Liver (tissue), 9 donors: ENCODE measurements around the gene TEX2. TPM values are rescaled to one million over a fixed set of nuclear protein-coding genes. Genes with fewer than 3 reads are reported as not detected.
A peak's percentile ranks its signal among the peaks of the same experiment; 100 is the strongest.

Experiments used
- DNase-seq: peaks from one replicate; pipeline ENCODE4 v3.0.0-alpha.2; 2017; ENCODE audit warnings: low spot score
- H3K27ac ChIP-seq, 2 donors: one replicate each; pipeline ENCODE4 v1.7.0; 2013; ENCODE audit warnings: inconsistent platforms in 2 of 2, low read length in 2 of 2, control low read depth in 1 of 2, low read depth in 1 of 2, mild to moderate bottlenecking in 1 of 2
- H3K27me3 ChIP-seq, 4 donors: one replicate each; pipeline versions ENCODE4 v1.6.1 to v1.7.0; 2013; ENCODE audit warnings: low read length in 3 of 4, inconsistent platforms in 1 of 4, mild to moderate bottlenecking in 1 of 4, moderate library complexity in 1 of 4; ENCODE audit not compliant: control insufficient read depth in 4 of 4, insufficient read depth in 4 of 4
- H3K36me3 ChIP-seq, 4 donors: one replicate each; pipeline versions ENCODE4 v1.6.1 to v1.7.0; 2013; ENCODE audit warnings: low read length in 3 of 4, mild to moderate bottlenecking in 3 of 4, low read depth in 1 of 4, moderate library complexity in 1 of 4; ENCODE audit not compliant: control insufficient read depth in 4 of 4, insufficient read depth in 3 of 4
- H3K4me1 ChIP-seq, 4 donors: one replicate each; pipeline versions ENCODE4 v1.6.1 to v1.7.0; 2013; ENCODE audit warnings: low read length in 3 of 4, mild to moderate bottlenecking in 3 of 4, moderate library complexity in 1 of 4; ENCODE audit not compliant: control insufficient read depth in 4 of 4, insufficient read depth in 4 of 4
- H3K4me3 ChIP-seq, 3 donors: one replicate each; pipeline versions ENCODE4 v1.6.1 to v1.7.0; 2013; ENCODE audit warnings: low read length in 3 of 3, control low read depth in 1 of 3, low read depth in 1 of 3, mild to moderate bottlenecking in 1 of 3
- H3K9ac ChIP-seq, 2 donors: one replicate each; pipeline ENCODE4 v1.7.0; 2013; ENCODE audit warnings: low read length in 2 of 2, mild to moderate bottlenecking in 2 of 2, moderate library complexity in 2 of 2, control low read depth in 1 of 2, low read depth in 1 of 2
- H3K9me3 ChIP-seq, 4 donors: one replicate each; pipeline versions ENCODE4 v1.6.1 to v1.7.0; 2013; ENCODE audit warnings: low read length in 3 of 4; ENCODE audit not compliant: control insufficient read depth in 4 of 4
- EGR1 ChIP-seq, 2 donors: IDR thresholded peaks; 2 replicates each; pipeline ENCODE4 v1.6.1; 2016 to 2018; ENCODE audit warnings: antibody characterized with exemption in 2 of 2, low read depth in 2 of 2
- FOXA1 ChIP-seq: IDR thresholded peaks from 2 replicates; pipeline ENCODE4 v1.6.1; 2016; ENCODE audit warnings: antibody characterized with exemption
- FOXA2 ChIP-seq: IDR thresholded peaks from 2 replicates; pipeline ENCODE4 v1.6.1; 2016; ENCODE audit warnings: antibody characterized with exemption
- GABPA ChIP-seq, 2 donors: IDR thresholded peaks in 1 of 2; conservative IDR thresholded peaks in 1 of 2; 2 replicates each; pipeline ENCODE4 v1.6.1; 2016; ENCODE audit warnings: antibody characterized with exemption in 2 of 2, mild to moderate bottlenecking in 1 of 2, moderate library complexity in 1 of 2
- HNF4A ChIP-seq, 2 donors: conservative IDR thresholded peaks; 2 replicates each; pipeline ENCODE4 v1.6.1; 2016; ENCODE audit warnings: antibody characterized with exemption in 2 of 2, mild to moderate bottlenecking in 2 of 2
- HNF4G ChIP-seq: IDR thresholded peaks from 2 replicates; pipeline ENCODE4 v1.6.1; 2016; ENCODE audit warnings: antibody characterized with exemption
- JUND ChIP-seq, 2 donors: IDR thresholded peaks; 2 replicates each; pipeline ENCODE4 v1.6.1; 2016; ENCODE audit warnings: antibody characterized with exemption in 2 of 2
- MAX ChIP-seq: IDR thresholded peaks from 2 replicates; pipeline ENCODE4 v1.6.1; 2016; ENCODE audit warnings: antibody characterized with exemption
- NR2F2 ChIP-seq: IDR thresholded peaks from 2 replicates; pipeline ENCODE4 v1.6.1; 2016; ENCODE audit warnings: antibody characterized with exemption
- RAD21 ChIP-seq, 2 donors: IDR thresholded peaks; 2 replicates each; pipeline ENCODE4 v1.6.1; 2016; ENCODE audit warnings: antibody characterized with exemption in 2 of 2, mild to moderate bottlenecking in 2 of 2
- REST ChIP-seq: IDR thresholded peaks from 2 replicates; pipeline ENCODE4 v1.6.1; 2016; ENCODE audit warnings: antibody characterized with exemption, mild to moderate bottlenecking
- RXRA ChIP-seq, 2 donors: IDR thresholded peaks; 2 replicates each; pipeline ENCODE4 v1.6.1; 2017 to 2018; ENCODE audit warnings: antibody characterized with exemption in 2 of 2, mild to moderate bottlenecking in 1 of 2
- SP1 ChIP-seq: IDR thresholded peaks from 2 replicates; pipeline ENCODE4 v1.6.1; 2018; ENCODE audit warnings: antibody characterized with exemption, mild to moderate bottlenecking
- TAF1 ChIP-seq: conservative IDR thresholded peaks from 2 replicates; pipeline ENCODE4 v1.6.1; 2016; ENCODE audit warnings: antibody characterized with exemption, mild to moderate bottlenecking
- YY1 ChIP-seq: IDR thresholded peaks from 2 replicates; pipeline ENCODE4 v1.6.1; 2016; ENCODE audit warnings: antibody characterized with exemption, mild to moderate bottlenecking
- WGBS: extraction: QIAGEN DNeasy Blood & Tissue Kit; methylation state at CpG from one replicate; pipeline ENCODE4 v1.1.7; 2013; 5-methylcytosine and 5-hydroxymethylcytosine counted together
- polyA plus RNA-seq, 2 donors: library from polyadenylated mRNA; stranded (reverse) in 1 of 2; unstranded in 1 of 2; fragments of 200-250 nt in 1 of 2; fragments of >200 nt in 1 of 2; fragmentation: Nextera tagmentation in 1 of 2; extraction: Ambion mirVana in 1 of 2; gene quantifications; one replicate each; pipeline versions ENCODE4 v1.2.1 to v1.2.3, GENCODE V29; 2013 to 2015
- total RNA-seq, 2 donors: library from RNA; depleted of rRNA; stranded (reverse); fragments of >200 nt; gene quantifications; one replicate each; pipeline ENCODE4 v1.2.3, GENCODE V29; 2014
- TF ChIP-seq, protein P1 (sequence below): fragments of 150-350 bp; IDR thresholded peaks from 2 replicates; pipeline ENCODE4 v1.5.1; 2017; ENCODE audit warnings: improper control_type of control experiment, low read depth, low read length; ENCODE audit not compliant: missing input control
- TF ChIP-seq, protein P2 (sequence below): IDR thresholded peaks from 2 replicates; pipeline ENCODE4 v1.6.1; 2016; ENCODE audit warnings: antibody characterized with exemption
- TF ChIP-seq, protein P3 (sequence below): IDR thresholded peaks from 2 replicates; pipeline ENCODE4 v1.6.1; 2016; ENCODE audit warnings: antibody characterized with exemption
- donor health status: healthy.
- donor health status: healthy.
- donor health status: healthy.
- donor health status: healthy.
- donor health status: healthy.

Gene TEX2
- total and polyA plus RNA-seq, 4 donors = 15.9 to 39.8 (median 28.2) TPM

GRCh38 chr17:64185101-64185500 lies 78.0 kb downstream of the TEX2 start:
- Histone ChIP-seq H3K4me1 (peaks cover 18 to 31% (median 27%) of the 10 kb centered on the region in 4 donors), H3K9me3 (no peaks in the 10 kb centered on the region), H3K4me3 (no peak overlapping the region), H3K9ac (no peak overlapping the region), H3K27ac (peak overlapping the region in 1 of 2 donors; percentile 87), H3K27me3 (no peaks in the 10 kb centered on the region), H3K36me3 (peaks cover 0 to 4% (median 0%) of the 10 kb centered on the region in 4 donors)
- 88% methylated on average over 3 of the region's 3 CpGs for WGBS
- no peak for TF ChIP-seq HNF4A (conservative IDR thresholded peaks at IDR 0.05)
- no peak for TF ChIP-seq HNF4G
- TF ChIP-seq, protein P1, sequence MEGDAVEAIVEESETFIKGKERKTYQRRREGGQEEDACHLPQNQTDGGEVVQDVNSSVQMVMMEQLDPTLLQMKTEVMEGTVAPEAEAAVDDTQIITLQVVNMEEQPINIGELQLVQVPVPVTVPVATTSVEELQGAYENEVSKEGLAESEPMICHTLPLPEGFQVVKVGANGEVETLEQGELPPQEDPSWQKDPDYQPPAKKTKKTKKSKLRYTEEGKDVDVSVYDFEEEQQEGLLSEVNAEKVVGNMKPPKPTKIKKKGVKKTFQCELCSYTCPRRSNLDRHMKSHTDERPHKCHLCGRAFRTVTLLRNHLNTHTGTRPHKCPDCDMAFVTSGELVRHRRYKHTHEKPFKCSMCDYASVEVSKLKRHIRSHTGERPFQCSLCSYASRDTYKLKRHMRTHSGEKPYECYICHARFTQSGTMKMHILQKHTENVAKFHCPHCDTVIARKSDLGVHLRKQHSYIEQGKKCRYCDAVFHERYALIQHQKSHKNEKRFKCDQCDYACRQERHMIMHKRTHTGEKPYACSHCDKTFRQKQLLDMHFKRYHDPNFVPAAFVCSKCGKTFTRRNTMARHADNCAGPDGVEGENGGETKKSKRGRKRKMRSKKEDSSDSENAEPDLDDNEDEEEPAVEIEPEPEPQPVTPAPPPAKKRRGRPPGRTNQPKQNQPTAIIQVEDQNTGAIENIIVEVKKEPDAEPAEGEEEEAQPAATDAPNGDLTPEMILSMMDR = no peak
- no peak for TF ChIP-seq TAF1
- no peak for TF ChIP-seq MAX
- no peak for TF ChIP-seq JUND (IDR thresholded peaks at IDR 0.05)
- TF ChIP-seq RXRA (IDR thresholded peaks at IDR 0.05) = no peak
- no peak for TF ChIP-seq GABPA (IDR thresholded peaks at IDR 0.05 in 1 of 2, conservative IDR thresholded peaks at IDR 0.05 in 1 of 2)
- no peak for TF ChIP-seq FOXA1
- no peak for TF ChIP-seq NR2F2
- TF ChIP-seq REST = no peak
- TF ChIP-seq, protein P2, sequence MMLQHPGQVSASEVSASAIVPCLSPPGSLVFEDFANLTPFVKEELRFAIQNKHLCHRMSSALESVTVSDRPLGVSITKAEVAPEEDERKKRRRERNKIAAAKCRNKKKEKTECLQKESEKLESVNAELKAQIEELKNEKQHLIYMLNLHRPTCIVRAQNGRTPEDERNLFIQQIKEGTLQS = no peak
- TF ChIP-seq FOXA2 = no peak
- no peak for TF ChIP-seq SP1
- TF ChIP-seq RAD21 (IDR thresholded peaks at IDR 0.05) = no peak
- TF ChIP-seq, protein P3, sequence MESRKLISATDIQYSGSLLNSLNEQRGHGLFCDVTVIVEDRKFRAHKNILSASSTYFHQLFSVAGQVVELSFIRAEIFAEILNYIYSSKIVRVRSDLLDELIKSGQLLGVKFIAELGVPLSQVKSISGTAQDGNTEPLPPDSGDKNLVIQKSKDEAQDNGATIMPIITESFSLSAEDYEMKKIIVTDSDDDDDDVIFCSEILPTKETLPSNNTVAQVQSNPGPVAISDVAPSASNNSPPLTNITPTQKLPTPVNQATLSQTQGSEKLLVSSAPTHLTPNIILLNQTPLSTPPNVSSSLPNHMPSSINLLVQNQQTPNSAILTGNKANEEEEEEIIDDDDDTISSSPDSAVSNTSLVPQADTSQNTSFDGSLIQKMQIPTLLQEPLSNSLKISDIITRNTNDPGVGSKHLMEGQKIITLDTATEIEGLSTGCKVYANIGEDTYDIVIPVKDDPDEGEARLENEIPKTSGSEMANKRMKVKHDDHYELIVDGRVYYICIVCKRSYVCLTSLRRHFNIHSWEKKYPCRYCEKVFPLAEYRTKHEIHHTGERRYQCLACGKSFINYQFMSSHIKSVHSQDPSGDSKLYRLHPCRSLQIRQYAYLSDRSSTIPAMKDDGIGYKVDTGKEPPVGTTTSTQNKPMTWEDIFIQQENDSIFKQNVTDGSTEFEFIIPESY = no peak
- TF ChIP-seq EGR1 (IDR thresholded peaks at IDR 0.05; ENCODE audit: low read depth in 2 of 2) = no peak
- no peak for DNase-seq

- H3K4me1 ChIP-seq = peaks cover 22 to 42% (median 34%) of the 10 kb centered on the region in 4 donors
- H3K4me3 ChIP-seq = no peak overlapping the region
- DNase-seq = no peak
- H3K27ac ChIP-seq = no peak overlapping the region
- WGBS = 95% methylated on average over 4 of the region's 4 CpGs
- TF ChIP-seq MAX (no peak), RAD21 (IDR thresholded peaks at IDR 0.05) (no peak), FOXA1 (no peak), NR2F2 (no peak), JUND (IDR thresholded peaks at IDR 0.05) (no peak), YY1 (no peak), RXRA (IDR thresholded peaks at IDR 0.05) (no peak), EGR1 (IDR thresholded peaks at IDR 0.05; ENCODE audit: low read depth in 2 of 2) (no peak), HNF4G (no peak), TAF1 (no peak)
- TF ChIP-seq, protein P2 = no peak
- no peak overlapping the region for H3K9ac ChIP-seq
- peaks cover 0 to 4% (median 0%) of the 10 kb centered on the region in 4 donors for H3K36me3 ChIP-seq
- no peaks in the 10 kb centered on the region for H3K27me3 ChIP-seq
- H3K9me3 ChIP-seq = no peaks in the 10 kb centered on the region
Measured at GRCh38 chr17:64183815-64184214, 79.2 kb downstream of the TEX2 start.
